Muscle of leg (tissue), 11 donors: Measurements from ENCODE around the gene UNC5A. TPM values are rescaled to one million over a fixed set of nuclear protein-coding genes. Genes with fewer than 3 reads are reported as not detected.

ENCODE experiments used
- DNase-seq: peaks from one replicate; pipeline ENCODE4 v3.0.0; 2013
- H3K27ac ChIP-seq: one replicate; pipeline ENCODE4 v1.5.1; 2013; ENCODE audit warnings: mild to moderate bottlenecking, low read length, control low read depth
- H3K27me3 ChIP-seq: one replicate; pipeline ENCODE4 v1.6.1; 2013; ENCODE audit warnings: low read length; ENCODE audit not compliant: control insufficient read depth, insufficient read depth
- H3K36me3 ChIP-seq: one replicate; pipeline ENCODE4 v1.6.1; 2013; ENCODE audit warnings: low read length; ENCODE audit not compliant: control insufficient read depth, insufficient read depth
- H3K4me1 ChIP-seq: one replicate; pipeline ENCODE4 v1.6.1; 2013; ENCODE audit warnings: low read length; ENCODE audit not compliant: control insufficient read depth, insufficient read depth
- H3K4me3 ChIP-seq: one replicate; pipeline ENCODE4 v1.5.1; 2013; ENCODE audit warnings: low read length, control low read depth
- H3K9me3 ChIP-seq: replicated peaks from 2 replicates; pipeline ENCODE4 v1.6.1; 2013; ENCODE audit warnings: low read depth, low read length; ENCODE audit not compliant: control insufficient read depth
- WGBS: methylation state at CpG from one replicate; pipeline ENCODE4 v1.1.5; 2013; ENCODE audit warnings: missing lambda C conversion rate; ENCODE audit not compliant: insufficient coverage; 5-methylcytosine and 5-hydroxymethylcytosine counted together
- polyA plus RNA-seq, 8 donors: library from polyadenylated mRNA; unstranded; fragments of 120-200 nt; gene quantifications; one replicate each; pipeline versions ENCODE4 v1.2.1 to v1.2.3, GENCODE V29; 2013; ENCODE audit warnings: inconsistent platforms in 1 of 8, low replicate concordance in 1 of 8; ENCODE audit not compliant: insufficient read length in 8 of 8, insufficient read depth in 1 of 8
- total RNA-seq: library from RNA; stranded (reverse); fragments of 120-200 nt; gene quantifications from one replicate; pipeline ENCODE4 v1.2.4, GENCODE V29; 2013

Gene UNC5A
- total and polyA plus RNA-seq, 9 donors: 0.62 to 2.1 (median 1.5) TPM

DNA sequence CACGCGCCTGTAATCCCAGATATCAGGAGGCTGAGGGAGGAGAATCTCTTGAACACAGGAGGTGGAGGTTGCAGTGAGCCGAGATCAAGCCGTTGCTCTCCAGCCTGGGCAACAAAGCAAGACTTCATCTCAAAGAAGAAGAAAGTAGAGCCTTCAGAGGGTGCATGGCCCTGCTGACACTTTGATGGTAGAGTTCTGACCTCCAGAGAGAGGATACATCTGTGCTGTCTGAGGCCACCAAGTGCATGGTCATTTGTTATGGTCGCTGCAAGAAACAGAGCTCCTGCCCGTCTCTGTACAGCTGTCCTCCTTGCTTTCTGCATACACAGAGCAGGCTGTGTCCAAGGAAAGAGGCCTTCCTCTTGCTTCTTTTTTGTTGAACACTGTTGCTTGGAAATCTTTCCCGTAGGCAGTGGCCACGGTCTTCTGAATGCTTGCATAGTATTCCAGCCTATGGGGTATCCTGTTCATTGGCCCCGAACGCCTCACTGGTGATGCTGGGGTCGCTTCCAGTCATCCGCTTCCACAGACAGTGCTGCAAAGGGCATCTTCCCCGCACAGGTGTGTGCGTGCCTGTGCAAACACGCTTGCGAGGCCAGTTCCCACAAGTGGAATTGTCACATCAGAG lies 36.8 kb upstream of the UNC5A start:
- Histone ChIP-seq H3K27ac (no peak overlapping the region), H3K27me3 (peaks cover 36% of the 10 kb centered on the region), H3K4me1 (no peaks in the 10 kb centered on the region), H3K9me3 (no peaks in the 10 kb centered on the region), H3K36me3 (no peaks in the 10 kb centered on the region), H3K4me3 (no peak overlapping the region)
- no peak for DNase-seq
- WGBS: 84% methylated on average over 16 of the region's 16 CpGs

DNA sequence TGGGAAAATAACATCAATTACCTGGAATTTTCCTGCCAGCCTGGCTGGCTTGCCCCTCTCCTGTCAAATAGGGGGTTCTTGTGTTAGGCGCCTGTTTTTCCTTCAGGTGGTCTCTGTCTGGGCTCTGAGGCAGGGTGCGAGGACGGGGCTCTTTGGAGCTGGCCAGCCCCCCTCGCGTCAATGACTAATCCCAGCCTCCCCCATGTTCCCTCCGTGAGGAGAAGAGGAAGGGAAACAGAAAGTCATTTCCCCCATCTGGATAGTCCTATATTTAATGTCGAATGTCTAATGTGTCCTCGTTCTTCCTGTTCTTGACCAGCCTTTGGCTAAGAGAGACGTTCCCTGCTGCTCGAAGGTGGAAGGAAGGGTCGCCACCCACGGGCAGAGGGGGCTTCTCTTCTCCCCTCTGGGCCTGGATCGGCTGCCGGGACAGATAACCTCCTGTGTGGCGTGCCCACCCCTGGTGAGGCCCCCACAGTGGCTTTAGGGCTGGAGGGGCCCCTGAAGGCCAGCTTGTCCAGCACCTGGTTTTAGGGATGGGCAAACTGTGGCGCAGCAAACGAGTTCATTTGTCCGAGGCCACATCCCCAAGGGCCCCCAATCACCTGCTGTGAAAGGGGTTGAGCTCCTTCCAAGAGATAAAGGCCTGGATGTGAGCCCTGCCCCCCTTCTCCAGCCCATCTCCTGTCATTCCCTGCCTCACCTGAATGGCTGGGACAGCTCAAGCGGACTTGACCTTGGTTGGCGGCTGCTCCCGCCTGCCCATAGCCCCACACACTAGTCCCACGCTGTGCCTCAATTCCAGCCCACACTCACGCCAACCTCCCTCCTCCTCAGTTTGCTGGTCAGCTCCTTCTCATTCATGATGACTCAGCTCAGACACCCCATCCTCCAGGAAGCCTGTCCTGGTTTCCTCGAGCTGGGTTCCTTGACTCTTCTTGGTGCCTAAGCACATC lies 35.9 kb upstream of the UNC5A start:
- peaks cover 2% of the 10 kb centered on the region for H3K4me1 ChIP-seq
- H3K9me3 ChIP-seq: no peaks in the 10 kb centered on the region
- H3K27ac ChIP-seq: no peak overlapping the region
- no peak overlapping the region for H3K4me3 ChIP-seq
- DNase-seq: no peak
- WGBS: 35% methylated on average over 14 of the region's 24 CpGs
- peaks cover 34% of the 10 kb centered on the region for H3K27me3 ChIP-seq
- H3K36me3 ChIP-seq: no peaks in the 10 kb centered on the region

- peaks cover 32% of the 10 kb centered on the region for H3K27me3 ChIP-seq
- H3K4me3 ChIP-seq: no peak overlapping the region
- 72% methylated on average over 3 of the region's 7 CpGs for WGBS
- no peaks in the 10 kb centered on the region for H3K9me3 ChIP-seq
- H3K4me1 ChIP-seq: peaks cover 11% of the 10 kb centered on the region
- no peak overlapping the region for H3K27ac ChIP-seq
- DNase-seq: no peak
- H3K36me3 ChIP-seq: no peaks in the 10 kb centered on the region
Observed at GRCh38 chr5:176775409-176775808, 35.0 kb upstream of the UNC5A start.

DNA sequence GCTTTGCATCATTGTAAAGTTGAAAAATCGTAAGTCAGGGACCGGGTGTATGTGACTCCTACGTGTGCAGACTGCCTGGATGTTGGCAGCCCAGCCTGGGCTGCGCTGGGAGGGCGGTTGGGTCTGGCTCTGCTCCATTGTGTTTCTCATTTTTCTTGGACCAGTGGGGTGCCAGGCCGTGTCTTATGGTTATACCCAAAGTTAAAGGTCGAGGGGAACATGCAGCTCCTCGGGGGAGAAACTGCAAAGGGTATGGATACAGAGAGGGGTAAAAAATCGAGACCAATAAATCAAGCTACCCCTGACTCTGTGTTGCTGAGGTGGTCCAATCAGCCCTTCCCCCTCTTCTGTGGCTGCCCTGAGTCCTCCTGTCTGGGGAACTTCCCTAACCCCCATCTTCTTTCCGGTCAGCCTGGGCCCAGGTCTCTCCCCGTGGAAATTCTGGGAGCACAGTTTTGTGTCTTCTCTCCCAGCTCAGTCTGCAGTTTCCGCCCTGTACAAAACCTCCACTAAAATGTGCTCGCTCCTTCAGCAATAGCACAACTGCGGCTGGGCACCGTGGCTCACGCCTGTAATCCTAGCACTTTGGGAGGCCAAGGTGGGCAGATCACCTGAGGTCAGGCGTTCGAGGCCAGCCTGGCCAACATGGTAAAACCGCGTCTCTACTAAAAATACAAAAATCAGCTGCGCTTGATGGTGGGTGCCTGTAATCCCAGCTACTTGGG lies 34.1 kb upstream of the UNC5A start:
- 61% methylated on average over 8 of the region's 21 CpGs for WGBS
- Histone ChIP-seq H3K4me1 (peaks cover 17% of the 10 kb centered on the region), H3K4me3 (no peak overlapping the region), H3K36me3 (no peaks in the 10 kb centered on the region), H3K27me3 (peaks cover 32% of the 10 kb centered on the region), H3K27ac (no peak overlapping the region), H3K9me3 (no peaks in the 10 kb centered on the region)
- DNase-seq: no peak

GRCh38 chr5:176776916-176777315 lies 33.4 kb upstream of the UNC5A start:
- no peak overlapping the region for H3K4me3 ChIP-seq
- H3K36me3 ChIP-seq: no peaks in the 10 kb centered on the region

DNA sequence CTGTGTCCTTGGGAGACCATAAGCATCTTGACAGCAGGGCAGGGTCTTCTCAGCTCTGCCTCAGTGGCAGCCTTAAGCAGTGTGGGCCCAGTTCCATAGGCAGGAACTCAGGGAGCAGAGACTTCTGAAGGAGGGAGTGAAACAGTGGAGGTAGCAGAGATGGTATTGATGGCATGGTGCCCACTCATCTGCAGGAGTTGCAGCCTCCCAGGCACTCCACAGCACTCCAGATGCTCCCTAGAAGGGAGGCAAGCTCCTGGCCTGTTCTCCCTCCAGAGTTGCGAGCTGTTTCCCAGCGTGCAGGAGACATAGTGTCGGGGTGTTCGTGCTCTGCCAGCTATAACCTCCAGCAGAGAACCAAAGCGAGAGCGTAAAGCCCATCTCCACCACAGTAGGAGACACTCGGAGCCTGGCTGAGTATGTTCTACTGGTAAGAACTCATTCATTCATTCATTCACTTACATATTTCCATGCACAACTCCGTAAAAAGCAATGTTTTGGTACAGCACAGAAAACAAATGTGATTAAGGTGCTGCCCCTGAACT lies 31.4 kb upstream of the UNC5A start:
- no peak overlapping the region for H3K4me3 ChIP-seq
- H3K27me3 ChIP-seq: peaks cover 28% of the 10 kb centered on the region
- H3K9me3 ChIP-seq: no peaks in the 10 kb centered on the region
- 77% methylated on average over 5 of the region's 8 CpGs for WGBS
- DNase-seq: no peak
- H3K27ac ChIP-seq: no peak overlapping the region
- no peaks in the 10 kb centered on the region for H3K36me3 ChIP-seq
- H3K4me1 ChIP-seq: peaks cover 33% of the 10 kb centered on the region

More at GRCh38 chr5:176776916-176777315, 33.4 kb upstream of the UNC5A start:
- Histone ChIP-seq H3K27ac (no peak overlapping the region), H3K27me3 (peaks cover 30% of the 10 kb centered on the region), H3K4me1 (peaks cover 22% of the 10 kb centered on the region), H3K9me3 (no peaks in the 10 kb centered on the region)
- 78% methylated on average over 8 of the region's 8 CpGs for WGBS
- DNase-seq: no peak

- Histone ChIP-seq H3K27me3 (peaks cover 25% of the 10 kb centered on the region), H3K4me1 (peaks cover 37% of the 10 kb centered on the region), H3K36me3 (no peaks in the 10 kb centered on the region), H3K27ac (peak overlapping the region; percentile 89), H3K9me3 (no peaks in the 10 kb centered on the region), H3K4me3 (no peak overlapping the region)
- WGBS: 91% methylated on average over 9 of the region's 9 CpGs
- no peak for DNase-seq
Observed at GRCh38 chr5:176779537-176779936, 30.8 kb upstream of the UNC5A start.

DNA sequence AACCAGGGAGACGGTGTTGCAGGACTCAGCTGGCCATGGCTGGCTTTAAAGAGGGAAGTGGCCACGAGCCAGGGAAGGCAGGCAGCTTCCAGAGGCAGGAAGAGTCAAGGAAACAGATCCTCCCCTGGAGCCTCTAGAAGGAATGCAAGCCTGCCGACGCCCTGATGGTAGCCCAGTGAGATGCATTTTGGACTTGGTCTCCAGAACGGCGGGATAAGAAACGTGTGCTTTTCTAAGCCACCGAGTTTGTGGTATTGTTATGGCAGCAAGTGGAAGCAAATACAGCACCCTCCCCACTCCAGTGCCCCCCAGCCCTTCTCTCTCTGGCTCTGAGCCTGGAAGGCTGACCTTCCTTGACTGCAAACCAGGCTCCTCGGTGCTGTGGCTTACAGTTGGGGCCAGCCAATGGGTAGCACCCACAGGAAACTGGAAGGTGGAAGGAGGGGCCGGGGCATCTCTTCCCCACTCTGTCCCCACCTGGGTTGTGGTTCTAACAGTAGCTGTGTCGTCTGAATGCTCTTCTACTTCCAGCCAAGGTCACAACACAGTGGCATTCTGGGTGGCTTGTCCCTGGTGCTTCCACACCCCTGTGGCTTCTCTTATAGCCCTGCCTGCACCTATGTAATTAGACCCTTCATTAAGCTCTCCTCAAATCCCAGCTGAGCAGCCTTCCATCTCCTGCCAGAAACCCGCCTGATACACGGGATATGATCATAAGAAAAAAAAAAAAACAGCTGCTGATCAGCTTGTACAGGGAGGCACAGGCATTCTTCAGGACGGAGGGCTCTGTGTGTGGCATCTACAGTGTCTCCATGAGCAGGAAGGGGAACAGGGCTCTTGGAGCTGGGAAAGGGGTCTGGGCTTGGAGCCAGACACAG lies 29.9 kb upstream of the UNC5A start:
- DNase-seq: peak; percentile 50
- peak overlapping the region; percentile 89 for H3K27ac ChIP-seq
- H3K27me3 ChIP-seq: peaks cover 26% of the 10 kb centered on the region
- H3K36me3 ChIP-seq: no peaks in the 10 kb centered on the region
- H3K4me1 ChIP-seq: peaks cover 46% of the 10 kb centered on the region
- no peaks in the 10 kb centered on the region for H3K9me3 ChIP-seq
- WGBS: 31% methylated on average over 8 of the region's 14 CpGs
- H3K4me3 ChIP-seq: no peak overlapping the region

DNA sequence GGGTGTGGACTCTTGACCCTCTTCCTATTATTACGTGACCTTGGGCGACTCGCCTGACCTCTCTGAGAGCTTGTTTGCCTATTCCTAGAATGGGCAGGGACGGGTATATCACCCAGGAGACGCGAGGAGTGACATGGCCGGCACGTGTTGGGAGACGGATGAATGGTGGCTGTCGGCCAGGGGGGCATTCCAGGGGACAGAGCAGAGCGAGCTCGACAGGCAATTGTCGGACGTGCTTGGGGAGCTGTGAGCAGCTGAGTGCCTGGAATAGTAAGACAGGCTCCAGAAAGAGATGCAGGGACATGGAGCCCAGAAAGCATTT lies 29.3 kb upstream of the UNC5A start:
- peaks cover 49% of the 10 kb centered on the region for H3K4me1 ChIP-seq
- H3K27ac ChIP-seq: peak overlapping the region; percentile 89
- peaks cover 28% of the 10 kb centered on the region for H3K27me3 ChIP-seq
- no peak overlapping the region for H3K4me3 ChIP-seq
- H3K9me3 ChIP-seq: no peaks in the 10 kb centered on the region
- peak; percentile 82 for DNase-seq
- H3K36me3 ChIP-seq: no peaks in the 10 kb centered on the region
- 24% methylated on average over 14 of the region's 14 CpGs for whole genome bisulfite sequencing
